B cell (primary cell): ENCODE measurements around the gene LCE4A. TPM values are rescaled to one million over a fixed set of nuclear protein-coding genes. Genes with fewer than 3 reads are reported as not detected.

Experiments
- ATAC-seq: fragments of 200-7000 bp; cut with Tn5 transposase; one replicate; pipeline ENCODE4 v1.10.0; 2021; ENCODE audit warnings: low read depth, mild to moderate bottlenecking, moderate number of reproducible peaks, moderate library complexity
- CTCF ChIA-PET: fragments of 350-600 bp; sonication (Branson Sonifier 250); formaldehyde crosslinking; loops from one replicate; lab custom pipeline; 2021; ENCODE audit warnings: antibody characterized with exemption, inconsistent platforms; lab: Charles Lee
- POLR2A ChIA-PET: fragments of 350-600 bp; sonication (Branson Sonifier 250); formaldehyde crosslinking; loops from one replicate; lab custom pipeline; 2021; ENCODE audit warnings: antibody characterized with exemption; lab: Charles Lee
- DNase-seq: peaks from one replicate; pipeline ENCODE4 v3.0.0; 2013
- H2AFZ ChIP-seq: 2 replicates; pipeline ENCODE4 v1.6.1; 2012; ENCODE audit warnings: mild to moderate bottlenecking, low read depth, low read length; ENCODE audit not compliant: insufficient read depth, poor library complexity, severe bottlenecking
- H3K27ac ChIP-seq, 2 donors: 1 replicate in 1 of 2; 2 replicates in 1 of 2; pipeline ENCODE4 v1.5.1; 2012 to 2013; ENCODE audit warnings: low read length in 2 of 2, mild to moderate bottlenecking in 2 of 2, moderate library complexity in 1 of 2
- H3K27me3 ChIP-seq, 4 experiments: fragments of 200-600 bp in 1 of 4; sonication (generic) in 1 of 4; replicated peaks in 1 of 4; 1 replicate in 2 of 4; 2 replicates in 2 of 4; pipeline versions ENCODE4 v1.6.1 to v1.7.0; 2013 to 2016; ENCODE audit warnings: low read length in 3 of 4, mild to moderate bottlenecking in 2 of 4, mixed read lengths in 1 of 4, moderate library complexity in 1 of 4; ENCODE audit not compliant: insufficient read depth in 4 of 4, control insufficient read depth in 3 of 4; ENCODE audit errors: control extremely low read depth in 1 of 4
- H3K36me3 ChIP-seq, 2 experiments: replicated peaks in 1 of 2; 1 replicate in 1 of 2; 2 replicates in 1 of 2; pipeline versions ENCODE4 v1.6.1 to v1.7.1; 2013; ENCODE audit warnings: low read length in 1 of 2; ENCODE audit not compliant: insufficient read depth in 2 of 2, control insufficient read depth in 1 of 2; ENCODE audit errors: control extremely low read depth in 1 of 2, extremely low read depth in 1 of 2
- H3K4me1 ChIP-seq, 2 donors: fragments of 200-600 bp in 1 of 2; sonication (generic) in 1 of 2; 1 replicate in 1 of 2; 2 replicates in 1 of 2; pipeline versions ENCODE4 v1.5.1 to v1.6.1; 2013 to 2017; ENCODE audit warnings: low read length in 2 of 2; ENCODE audit not compliant: control insufficient read depth in 2 of 2, insufficient read depth in 2 of 2
- H3K4me2 ChIP-seq: replicated peaks from 2 replicates; pipeline ENCODE3; 2012; ENCODE audit warnings: mild to moderate bottlenecking, low read depth, low read length; ENCODE audit not compliant: poor library complexity, severe bottlenecking
- H3K4me3 ChIP-seq, 5 experiments: fragments of 200-600 bp in 1 of 5; sonication (generic) in 1 of 5; 1 replicate in 3 of 5; 2 replicates in 2 of 5; pipeline versions ENCODE4 v1.5.1 to v1.7.0; 2011 to 2016; ENCODE audit warnings: low read length in 4 of 5, mild to moderate bottlenecking in 4 of 5, low read depth in 2 of 5, control low read depth in 1 of 5, moderate library complexity in 1 of 5; ENCODE audit not compliant: insufficient read depth in 1 of 5; ENCODE audit errors: control extremely low read depth in 1 of 5, extremely low read depth in 1 of 5
- H3K79me2 ChIP-seq: fragments of 200-600 bp; sonication (generic); one replicate; pipeline ENCODE4 v1.6.0; 2016; ENCODE audit warnings: low read length; ENCODE audit not compliant: control insufficient read depth, insufficient read depth
- H3K9ac ChIP-seq: fragments of 200-600 bp; sonication (generic); 2 replicates; pipeline ENCODE4 v1.6.1; 2017; ENCODE audit warnings: mild to moderate bottlenecking, low read length, moderate library complexity
- H3K9me3 ChIP-seq, 3 donors: one replicate each; pipeline versions ENCODE4 v1.6.1 to v1.7.1; 2013; ENCODE audit warnings: low read length in 2 of 3; ENCODE audit not compliant: control insufficient read depth in 2 of 3, insufficient read depth in 1 of 3; ENCODE audit errors: control extremely low read depth in 1 of 3
- H4K20me1 ChIP-seq: 2 replicates; pipeline ENCODE4 v1.6.0; 2012; ENCODE audit warnings: mild to moderate bottlenecking, low read length; ENCODE audit not compliant: insufficient read depth, control insufficient read depth, poor library complexity, severe bottlenecking
- H3K27ac Mint-ChIP-seq: one replicate; pipeline ENCODE4 v1.8.0; 2021; ENCODE audit warnings: mixed read lengths
- H3K27me3 Mint-ChIP-seq: one replicate; pipeline ENCODE4 v1.8.0; 2021; ENCODE audit warnings: mixed read lengths
- H3K4me1 Mint-ChIP-seq: one replicate; pipeline ENCODE4 v1.8.0; 2021; ENCODE audit warnings: mixed read lengths
- H3K4me3 Mint-ChIP-seq: one replicate; pipeline ENCODE4 v1.8.0; 2021; ENCODE audit warnings: mixed read lengths
- H3K9me3 Mint-ChIP-seq: one replicate; pipeline ENCODE4 v1.8.0; 2022; ENCODE audit warnings: mixed read lengths; ENCODE audit not compliant: insufficient read depth
- EZH2 ChIP-seq: IDR thresholded peaks from 2 replicates; pipeline ENCODE4 v1.6.1; 2012; ENCODE audit warnings: borderline replicate concordance, low read depth, mild to moderate bottlenecking, moderate library complexity, low read length; ENCODE audit not compliant: insufficient read depth, poor library complexity, severe bottlenecking
- WGBS: methylation state at CpG from one replicate; pipeline ENCODE4 v1.1.5; 2013; ENCODE audit warnings: missing lambda C conversion rate; ENCODE audit not compliant: insufficient coverage; 5-methylcytosine and 5-hydroxymethylcytosine counted together
- intact Hi-C: fragments of 100-400 bp; cut with micrococcal nuclease; formaldehyde crosslinking; loops from one replicate; pipeline ENCODE4 v1.10.0; 2022
- polyA plus RNA-seq: library from polyadenylated mRNA; depleted of rRNA; stranded (reverse); fragments of >200 nt; gene quantifications from 2 replicates; pipeline ENCODE4 v1.2.3, GENCODE V29; 2012
- total RNA-seq, 2 donors: library from RNA; stranded (reverse); fragments of 120-200 nt in 1 of 2; gene quantifications; 1 replicate in 1 of 2; 2 replicates in 1 of 2; pipeline versions ENCODE4 v1.2.3 to v1.2.4, GENCODE V29; 2013 to 2022
- TF ChIP-seq, protein P1 (sequence below): fragments of 200-600 bp; IDR thresholded peaks from one replicate; pipeline ENCODE4 v1.8.0; 2022; ENCODE audit warnings: antibody characterized with exemption, mild to moderate bottlenecking

The LCE4A gene
- total and polyA plus RNA-seq, 2 donors (not counting 1 experiment from before 2014, with no cell fraction given), result not detected

DNA sequence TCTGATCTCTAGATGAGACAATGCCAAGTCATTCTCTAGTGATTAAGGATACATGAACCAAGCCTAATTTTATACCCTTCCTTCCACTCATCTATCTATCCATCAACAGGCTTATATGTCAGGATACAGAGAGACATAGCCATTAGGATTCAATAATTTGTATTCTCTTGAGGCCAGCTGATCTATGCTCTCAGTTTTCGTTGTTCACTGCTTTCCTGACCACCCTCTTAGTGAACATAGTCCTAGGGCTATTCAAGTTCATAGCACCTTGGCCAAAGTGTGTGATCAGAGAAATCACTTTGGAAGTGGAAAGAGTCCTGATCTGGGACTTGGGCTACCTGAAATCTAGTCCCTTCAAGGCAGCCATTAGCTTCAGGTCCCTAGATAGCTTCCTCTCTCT, 45.6 kb downstream of the LCE4A start:
- CTCF ChIA-PET, result no interaction called here
- Histone ChIP-seq H3K9me3 (no peaks in the 10 kb centered on the region), H3K27ac (no peak overlapping the region), H4K20me1 (no peaks in the 10 kb centered on the region), H3K4me2 (no peak overlapping the region), H3K4me3 (no peak overlapping the region), H3K9ac (no peak overlapping the region), H3K4me1 (no peaks in the 10 kb centered on the region), H3K36me3 (no peaks in the 10 kb centered on the region), H3K79me2 (no peaks in the 10 kb centered on the region), H3K27me3 (no peaks in the 10 kb centered on the region), H2AFZ (no peak overlapping the region)
- TF ChIP-seq EZH2, result no peak
- peaks cover 35% of the 10 kb centered on the region for H3K27me3 Mint-ChIP-seq
- H3K4me3 Mint-ChIP-seq, result no peak overlapping the region
- POLR2A ChIA-PET, result no interaction called here
- no peaks in the 10 kb centered on the region for H3K4me1 Mint-ChIP-seq
- no CpG with 5 or more reads among the region's 1 CpG for WGBS
- H3K27ac Mint-ChIP-seq, result no peak overlapping the region
- H3K9me3 Mint-ChIP-seq, result no peaks in the 10 kb centered on the region
- intact Hi-C loops, result no loop called here
- DNase-seq (no peak), ATAC-seq (no peak)

DNA sequence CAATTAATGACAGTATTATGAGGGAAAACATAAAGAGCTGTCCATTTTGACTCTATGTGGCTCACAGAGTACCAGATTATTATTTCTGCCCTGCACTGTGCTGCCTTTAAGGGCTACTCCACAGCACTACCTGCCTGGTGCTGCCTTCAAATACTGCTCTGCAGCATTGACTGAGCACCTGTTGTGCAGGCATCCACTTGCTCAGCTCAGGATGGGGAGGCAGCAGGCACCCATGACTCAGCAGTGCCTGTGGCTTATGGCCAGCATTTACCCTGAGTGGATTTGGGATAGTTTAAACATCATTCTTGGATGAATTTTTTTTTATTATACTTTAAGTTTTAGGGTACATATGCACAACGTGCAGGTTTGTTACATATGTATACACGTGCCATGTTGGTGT, 48.9 kb downstream of the LCE4A start:
- Histone ChIP-seq H3K36me3 (no peaks in the 10 kb centered on the region), H3K4me1 (no peaks in the 10 kb centered on the region), H3K9ac (no peak overlapping the region), H3K9me3 (peaks cover 0 to 6% (median 0%) of the 10 kb centered on the region in 3 donors), H3K4me2 (no peak overlapping the region), H3K27me3 (no peaks in the 10 kb centered on the region), H3K27ac (no peak overlapping the region), H4K20me1 (no peaks in the 10 kb centered on the region), H2AFZ (no peak overlapping the region), H3K79me2 (no peaks in the 10 kb centered on the region), H3K4me3 (no peak overlapping the region)
- WGBS, result no CpG with 5 or more reads among the region's 2 CpGs
- ATAC-seq, result no peak
- ChIA-PET CTCF (no interaction called here), POLR2A (no interaction called here)
- no peak for DNase-seq
- no peak overlapping the region for H3K4me3 Mint-ChIP-seq
- H3K27ac Mint-ChIP-seq, result no peak overlapping the region
- TF ChIP-seq, protein P1, sequence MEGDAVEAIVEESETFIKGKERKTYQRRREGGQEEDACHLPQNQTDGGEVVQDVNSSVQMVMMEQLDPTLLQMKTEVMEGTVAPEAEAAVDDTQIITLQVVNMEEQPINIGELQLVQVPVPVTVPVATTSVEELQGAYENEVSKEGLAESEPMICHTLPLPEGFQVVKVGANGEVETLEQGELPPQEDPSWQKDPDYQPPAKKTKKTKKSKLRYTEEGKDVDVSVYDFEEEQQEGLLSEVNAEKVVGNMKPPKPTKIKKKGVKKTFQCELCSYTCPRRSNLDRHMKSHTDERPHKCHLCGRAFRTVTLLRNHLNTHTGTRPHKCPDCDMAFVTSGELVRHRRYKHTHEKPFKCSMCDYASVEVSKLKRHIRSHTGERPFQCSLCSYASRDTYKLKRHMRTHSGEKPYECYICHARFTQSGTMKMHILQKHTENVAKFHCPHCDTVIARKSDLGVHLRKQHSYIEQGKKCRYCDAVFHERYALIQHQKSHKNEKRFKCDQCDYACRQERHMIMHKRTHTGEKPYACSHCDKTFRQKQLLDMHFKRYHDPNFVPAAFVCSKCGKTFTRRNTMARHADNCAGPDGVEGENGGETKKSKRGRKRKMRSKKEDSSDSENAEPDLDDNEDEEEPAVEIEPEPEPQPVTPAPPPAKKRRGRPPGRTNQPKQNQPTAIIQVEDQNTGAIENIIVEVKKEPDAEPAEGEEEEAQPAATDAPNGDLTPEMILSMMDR, result no peak
- no peak for TF ChIP-seq EZH2
- intact Hi-C loops, result no loop called here
- peaks cover 25% of the 10 kb centered on the region for H3K27me3 Mint-ChIP-seq
- H3K4me1 Mint-ChIP-seq, result no peaks in the 10 kb centered on the region
- H3K9me3 Mint-ChIP-seq, result no peaks in the 10 kb centered on the region
